HG03060 (cell line): ENCODE data around the gene DSG2.

Experiments used
- ATAC-seq: cut with Tn5 transposase; IDR thresholded peaks from one replicate; pipeline ENCODE4 v1.9.1; 2021; ENCODE audit warnings: low read depth, moderate number of reproducible peaks; ENCODE audit not compliant: unreplicated experiment

The DSG2 gene

DNA sequence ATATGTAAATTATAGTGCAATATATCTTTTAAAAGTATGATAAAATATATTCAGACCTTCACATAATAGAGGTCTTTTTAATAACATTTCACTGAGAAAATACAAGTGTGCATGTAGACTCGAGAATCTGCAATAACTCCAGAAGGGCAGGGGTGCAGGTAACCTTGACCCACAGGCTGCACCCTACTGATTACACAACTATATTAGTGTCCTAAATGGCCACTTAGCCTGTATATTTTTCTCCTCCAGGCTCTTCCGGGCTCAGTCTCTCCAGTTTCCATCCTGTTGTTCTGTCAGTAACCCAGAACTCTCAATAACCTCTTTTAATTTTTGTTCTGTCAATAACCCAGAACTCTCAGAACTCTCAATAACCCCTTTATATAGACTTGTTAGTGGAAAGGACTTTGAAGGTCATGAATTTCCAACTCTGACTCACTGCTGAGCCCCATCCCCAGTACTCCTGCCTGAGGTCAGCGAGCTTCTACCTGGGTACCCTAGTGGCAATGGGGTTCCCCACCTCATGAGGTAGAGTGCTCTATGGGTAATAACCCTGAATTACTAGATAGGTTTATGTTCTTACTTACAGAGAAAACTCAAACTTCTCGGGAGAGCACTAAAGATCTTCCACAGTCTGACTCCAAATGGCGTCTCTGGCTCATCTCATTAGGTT is 85.3 kb downstream of the DSG2 start:
- ATAC-seq = no peak

DNA sequence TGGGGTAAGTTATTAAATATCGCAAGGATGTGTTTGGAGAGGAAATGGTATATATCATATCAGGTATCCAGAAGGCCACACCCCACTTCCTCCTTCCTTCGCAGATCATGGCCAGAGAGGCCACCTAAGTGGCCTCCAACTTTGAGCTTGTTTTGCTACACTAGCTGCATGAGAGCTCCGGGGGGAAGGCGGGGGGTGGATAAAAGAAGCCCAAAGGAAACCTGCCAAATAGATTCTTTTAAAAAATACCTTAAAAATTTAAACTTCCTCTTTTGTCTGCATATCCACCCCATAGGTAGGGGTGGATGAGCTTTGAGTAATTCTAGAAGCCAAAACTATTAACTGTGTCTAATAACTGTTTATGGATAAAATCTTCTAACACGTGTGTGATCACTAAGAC is 88.0 kb downstream of the DSG2 start:
- no peak for ATAC-seq

DNA sequence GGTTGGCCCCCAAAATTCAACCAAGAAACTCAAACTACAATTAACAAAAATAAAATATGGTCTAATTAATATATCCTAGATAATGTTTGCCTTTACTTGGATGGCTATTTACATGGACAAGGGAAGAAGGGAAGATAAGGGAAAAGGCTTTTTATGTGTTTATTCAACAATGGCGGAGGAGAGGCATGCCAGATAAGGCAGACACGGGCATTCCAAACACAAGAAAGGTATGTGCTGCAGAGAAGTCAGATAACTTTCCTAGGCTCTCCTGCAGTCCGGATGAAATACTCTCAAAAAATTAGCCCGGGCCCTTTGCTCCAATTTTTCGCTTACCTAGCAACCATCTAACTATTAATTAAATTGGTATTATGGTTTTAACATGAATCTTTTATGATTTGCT is 88.6 kb downstream of the DSG2 start:
- no peak for ATAC-seq

DNA sequence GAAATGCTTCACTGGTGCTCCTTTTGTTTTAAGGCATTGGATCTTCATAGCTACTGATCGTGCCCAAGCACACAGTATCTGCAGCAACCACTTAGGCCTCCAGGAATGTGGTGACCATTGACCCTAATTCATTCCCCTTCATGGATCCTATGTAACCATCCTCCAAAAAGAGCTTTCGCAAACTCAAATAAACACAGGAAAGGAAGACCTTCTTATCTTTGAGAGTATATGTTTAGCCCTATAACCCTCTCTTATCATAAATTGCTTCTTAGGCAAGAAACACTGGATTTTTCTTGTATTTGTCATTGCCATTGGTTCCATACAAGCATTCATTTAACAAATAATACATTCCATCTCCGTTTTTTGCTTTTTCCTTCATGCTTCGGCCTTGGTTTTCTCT is 89.6 kb downstream of the DSG2 start:
- ATAC-seq = no peak

DNA sequence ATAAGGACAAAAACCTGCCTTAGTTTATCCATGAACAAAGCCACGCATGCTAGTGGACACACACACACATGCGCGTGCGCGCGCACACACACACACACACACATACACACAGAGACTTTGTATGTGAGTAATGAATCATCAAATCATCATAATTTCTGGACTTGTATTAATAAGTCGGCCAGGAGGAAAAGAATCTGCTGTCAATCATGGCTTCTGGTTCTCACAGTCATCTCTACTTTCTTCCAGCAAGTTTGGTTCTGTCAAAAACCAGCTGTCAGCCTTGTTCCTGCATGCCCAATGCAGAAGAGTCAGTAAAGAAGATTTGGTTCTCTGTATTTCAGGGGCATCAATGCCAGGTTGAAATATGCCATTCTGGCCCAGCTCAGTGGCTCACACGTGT is 92.6 kb downstream of the DSG2 start:
- no peak for ATAC-seq

DNA sequence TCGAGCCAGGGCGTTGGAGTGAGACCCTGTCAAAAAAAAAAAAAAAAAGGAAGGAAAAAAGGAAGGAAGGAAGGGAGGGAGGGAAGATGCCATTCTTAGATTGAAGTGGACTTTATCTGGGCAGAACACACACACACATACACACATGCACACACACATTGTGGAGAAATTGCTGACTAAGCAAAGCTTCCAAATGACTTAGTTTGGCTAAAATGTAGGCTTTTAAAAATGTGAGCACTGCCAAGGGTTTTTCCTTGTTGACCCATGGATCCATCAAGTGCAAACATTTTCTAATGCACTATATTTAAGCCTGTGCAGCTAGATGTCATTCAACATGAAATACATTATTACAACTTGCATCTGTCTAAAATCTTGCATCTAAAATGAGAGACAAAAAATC is 93.1 kb downstream of the DSG2 start:
- ATAC-seq = no peak

DNA sequence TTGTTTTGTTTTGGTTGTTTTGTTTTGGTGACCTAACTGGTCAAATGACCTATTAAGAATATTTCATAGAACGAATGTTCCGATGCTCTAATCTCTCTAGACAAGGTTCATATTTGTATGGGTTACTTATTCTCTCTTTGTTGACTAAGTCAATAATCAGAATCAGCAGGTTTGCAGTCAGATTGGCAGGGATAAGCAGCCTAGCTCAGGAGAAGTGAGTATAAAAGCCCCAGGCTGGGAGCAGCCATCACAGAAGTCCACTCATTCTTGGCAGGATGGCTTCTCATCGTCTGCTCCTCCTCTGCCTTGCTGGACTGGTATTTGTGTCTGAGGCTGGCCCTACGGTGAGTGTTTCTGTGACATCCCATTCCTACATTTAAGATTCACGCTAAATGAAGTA is 93.7 kb downstream of the DSG2 start, which contains the start of gene TTR:
Gene TTR, plus strand, starts transcription at position 250 of the 400 bp plus-strand sequence. Its CDS starts 26 bp downstream, at position 276.
- no peak for ATAC-seq

DNA sequence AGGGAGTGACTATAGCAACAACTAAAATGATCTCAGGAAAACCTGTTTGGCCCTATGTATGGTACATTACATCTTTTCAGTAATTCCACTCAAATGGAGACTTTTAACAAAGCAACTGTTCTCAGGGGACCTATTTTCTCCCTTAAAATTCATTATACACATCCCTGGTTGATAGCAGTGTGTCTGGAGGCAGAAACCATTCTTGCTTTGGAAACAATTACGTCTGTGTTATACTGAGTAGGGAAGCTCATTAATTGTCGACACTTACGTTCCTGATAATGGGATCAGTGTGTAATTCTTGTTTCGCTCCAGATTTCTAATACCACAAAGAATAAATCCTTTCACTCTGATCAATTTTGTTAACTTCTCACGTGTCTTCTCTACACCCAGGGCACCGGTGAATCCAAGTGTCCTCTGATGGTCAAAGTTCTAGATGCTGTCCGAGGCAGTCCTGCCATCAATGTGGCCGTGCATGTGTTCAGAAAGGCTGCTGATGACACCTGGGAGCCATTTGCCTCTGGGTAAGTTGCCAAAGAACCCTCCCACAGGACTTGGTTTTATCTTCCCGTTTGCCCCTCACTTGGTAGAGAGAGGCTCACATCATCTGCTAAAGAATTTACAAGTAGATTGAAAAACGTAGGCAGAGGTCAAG is 94.7 kb downstream of the DSG2 start:
- no peak for ATAC-seq

DNA sequence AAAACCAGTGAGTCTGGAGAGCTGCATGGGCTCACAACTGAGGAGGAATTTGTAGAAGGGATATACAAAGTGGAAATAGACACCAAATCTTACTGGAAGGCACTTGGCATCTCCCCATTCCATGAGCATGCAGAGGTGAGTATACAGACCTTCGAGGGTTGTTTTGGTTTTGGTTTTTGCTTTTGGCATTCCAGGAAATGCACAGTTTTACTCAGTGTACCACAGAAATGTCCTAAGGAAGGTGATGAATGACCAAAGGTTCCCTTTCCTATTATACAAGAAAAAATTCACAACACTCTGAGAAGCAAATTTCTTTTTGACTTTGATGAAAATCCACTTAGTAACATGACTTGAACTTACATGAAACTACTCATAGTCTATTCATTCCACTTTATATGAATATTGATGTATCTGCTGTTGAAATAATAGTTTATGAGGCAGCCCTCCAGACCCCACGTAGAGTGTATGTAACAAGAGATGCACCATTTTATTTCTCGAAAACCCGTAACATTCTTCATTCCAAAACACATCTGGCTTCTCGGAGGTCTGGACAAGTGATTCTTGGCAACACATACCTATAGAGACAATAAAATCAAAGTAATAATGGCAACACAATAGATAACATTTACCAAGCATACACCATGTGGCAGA is 97.3 kb downstream of the DSG2 start:
- ATAC-seq = no peak

DNA sequence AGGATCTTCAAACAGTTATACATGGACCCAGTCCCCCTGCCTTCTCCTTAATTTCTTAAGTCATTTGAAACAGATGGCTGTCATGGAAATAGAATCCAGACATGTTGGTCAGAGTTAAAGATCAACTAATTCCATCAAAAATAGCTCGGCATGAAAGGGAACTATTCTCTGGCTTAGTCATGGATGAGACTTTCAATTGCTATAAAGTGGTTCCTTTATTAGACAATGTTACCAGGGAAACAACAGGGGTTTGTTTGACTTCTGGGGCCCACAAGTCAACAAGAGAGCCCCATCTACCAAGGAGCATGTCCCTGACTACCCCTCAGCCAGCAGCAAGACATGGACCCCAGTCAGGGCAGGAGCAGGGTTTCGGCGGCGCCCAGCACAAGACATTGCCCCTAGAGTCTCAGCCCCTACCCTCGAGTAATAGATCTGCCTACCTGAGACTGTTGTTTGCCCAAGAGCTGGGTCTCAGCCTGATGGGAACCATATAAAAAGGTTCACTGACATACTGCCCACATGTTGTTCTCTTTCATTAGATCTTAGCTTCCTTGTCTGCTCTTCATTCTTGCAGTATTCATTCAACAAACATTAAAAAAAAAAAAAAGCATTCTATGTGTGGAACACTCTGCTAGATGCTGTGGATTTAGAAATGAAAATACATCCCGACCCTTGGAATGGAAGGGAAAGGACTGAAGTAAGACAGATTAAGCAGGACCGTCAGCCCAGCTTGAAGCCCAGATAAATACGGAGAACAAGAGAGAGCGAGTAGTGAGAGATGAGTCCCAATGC is 98.3 kb downstream of the DSG2 start:
- no peak for ATAC-seq

DNA sequence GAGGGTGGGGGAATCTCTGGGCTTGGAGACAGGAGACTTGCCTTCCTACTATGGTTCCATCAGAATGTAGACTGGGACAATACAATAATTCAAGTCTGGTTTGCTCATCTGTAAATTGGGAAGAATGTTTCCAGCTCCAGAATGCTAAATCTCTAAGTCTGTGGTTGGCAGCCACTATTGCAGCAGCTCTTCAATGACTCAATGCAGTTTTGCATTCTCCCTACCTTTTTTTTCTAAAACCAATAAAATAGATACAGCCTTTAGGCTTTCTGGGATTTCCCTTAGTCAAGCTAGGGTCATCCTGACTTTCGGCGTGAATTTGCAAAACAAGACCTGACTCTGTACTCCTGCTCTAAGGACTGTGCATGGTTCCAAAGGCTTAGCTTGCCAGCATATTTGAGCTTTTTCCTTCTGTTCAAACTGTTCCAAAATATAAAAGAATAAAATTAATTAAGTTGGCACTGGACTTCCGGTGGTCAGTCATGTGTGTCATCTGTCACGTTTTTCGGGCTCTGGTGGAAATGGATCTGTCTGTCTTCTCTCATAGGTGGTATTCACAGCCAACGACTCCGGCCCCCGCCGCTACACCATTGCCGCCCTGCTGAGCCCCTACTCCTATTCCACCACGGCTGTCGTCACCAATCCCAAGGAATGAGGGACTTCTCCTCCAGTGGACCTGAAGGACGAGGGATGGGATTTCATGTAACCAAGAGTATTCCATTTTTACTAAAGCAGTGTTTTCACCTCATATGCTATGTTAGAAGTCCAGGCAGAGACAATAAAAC is 100.2 kb downstream of the DSG2 start:
- ATAC-seq = no peak
